HG03060 (cell line): ENCODE results near the gene CERS1.

ENCODE experiments used
- ATAC-seq: cut with Tn5 transposase; IDR thresholded peaks from one replicate; pipeline ENCODE4 v1.9.1; 2021; ENCODE audit warnings: low read depth, moderate number of reproducible peaks; ENCODE audit not compliant: unreplicated experiment

CERS1 gene

DNA sequence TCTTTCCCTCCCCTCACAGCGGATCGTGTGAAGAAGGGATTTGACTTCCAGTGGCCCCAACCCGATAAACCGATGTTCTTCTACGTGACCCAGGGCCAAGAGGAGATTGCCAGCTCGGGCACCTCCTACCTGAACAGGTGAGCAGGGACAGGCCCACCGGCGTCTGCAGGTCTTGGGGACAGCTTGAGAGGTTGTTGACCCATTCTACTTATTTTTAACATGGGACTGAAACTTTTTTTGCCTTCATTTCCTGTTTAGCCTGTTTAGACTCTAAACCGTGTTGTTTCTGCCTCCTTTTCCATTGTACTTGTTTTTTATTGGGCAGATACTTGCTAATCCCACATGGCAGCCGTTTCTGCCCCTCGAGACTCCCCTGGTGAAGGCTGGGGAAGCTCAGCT lies 35.7 kb downstream of the CERS1 start:
- no peak for ATAC-seq

DNA sequence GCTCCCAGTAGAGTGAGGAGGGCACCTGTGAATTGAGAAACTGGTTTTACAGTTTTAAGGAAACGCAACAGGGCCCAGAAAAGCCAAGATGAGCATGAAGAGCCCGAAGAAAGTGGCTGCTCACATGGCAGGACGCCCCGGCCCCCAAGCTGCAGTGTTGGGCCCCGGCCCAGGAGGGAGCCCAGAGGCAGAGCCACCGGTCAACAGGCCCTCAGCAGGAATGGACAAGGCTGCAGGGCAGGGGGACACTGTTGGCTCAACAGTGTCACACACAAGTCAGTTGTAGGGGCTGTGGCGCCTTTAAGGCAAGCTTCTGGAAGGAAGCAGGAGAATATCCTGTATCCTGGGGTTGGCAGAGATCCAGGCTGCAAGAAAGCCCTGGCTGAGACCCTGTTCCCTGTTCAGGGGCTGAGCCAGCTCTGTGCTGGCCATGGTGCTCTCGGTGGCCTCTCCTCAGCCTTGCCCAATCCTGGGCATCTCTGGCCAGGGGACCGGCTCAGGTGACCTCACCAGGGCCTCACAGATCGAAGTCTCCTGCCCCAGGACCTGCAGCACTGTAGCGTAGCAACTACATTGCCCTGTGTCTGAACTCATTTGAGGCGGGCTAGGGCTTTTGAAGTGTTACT lies 36.2 kb downstream of the CERS1 start:
- no peak for ATAC-seq

DNA sequence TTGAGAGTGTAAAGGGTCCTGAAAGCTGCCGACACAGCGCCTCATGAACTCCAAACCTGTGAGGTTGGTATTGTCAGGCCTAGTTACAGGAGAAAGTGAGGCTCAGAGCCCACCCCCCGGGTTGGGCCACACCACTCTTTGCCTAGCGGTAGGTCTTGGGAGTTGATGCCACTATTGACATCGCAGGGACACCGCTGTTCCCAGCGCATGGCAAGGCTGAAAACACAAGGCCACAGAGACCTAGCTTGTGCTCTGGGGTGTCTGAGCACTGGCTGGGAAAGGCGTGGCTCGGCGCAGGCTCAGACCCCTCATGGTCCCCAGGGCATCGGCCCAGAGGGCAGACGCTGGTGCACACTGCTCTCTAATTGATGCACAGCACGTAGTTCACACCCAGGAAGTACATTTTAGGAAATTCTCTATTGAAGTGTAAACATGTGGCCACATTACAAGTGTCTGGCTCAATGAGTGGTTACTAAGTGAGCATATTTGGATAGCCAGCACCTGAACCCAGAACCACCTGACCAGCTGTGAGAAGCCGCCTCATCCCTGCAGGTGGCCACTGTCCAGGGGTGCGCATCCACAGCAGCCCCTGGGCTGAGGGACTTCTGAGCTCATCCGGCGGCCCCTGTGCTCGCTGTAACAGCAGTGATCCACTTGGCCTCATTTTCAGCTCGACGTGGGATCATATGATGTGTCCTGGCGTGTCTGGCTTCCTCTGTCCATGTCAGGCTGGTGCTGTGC lies 36.9 kb downstream of the CERS1 start:
- ATAC-seq: no peak

DNA sequence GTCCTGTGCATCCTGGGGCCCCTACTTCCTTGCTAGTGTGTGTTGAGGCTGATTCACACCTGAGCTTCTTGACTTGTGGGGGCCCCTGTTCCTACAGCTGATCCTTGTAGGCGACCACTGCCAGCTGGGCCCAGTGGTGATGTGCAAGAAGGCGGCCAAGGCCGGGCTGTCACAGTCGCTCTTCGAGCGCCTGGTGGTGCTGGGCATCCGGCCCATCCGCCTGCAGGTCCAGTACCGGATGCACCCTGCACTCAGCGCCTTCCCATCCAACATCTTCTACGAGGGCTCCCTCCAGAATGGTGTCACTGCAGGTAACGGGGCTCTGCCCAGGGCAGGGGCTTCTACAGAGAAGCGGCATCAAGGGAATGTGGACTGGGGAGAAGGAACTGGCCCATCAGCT lies 38.7 kb downstream of the CERS1 start:
- no peak for ATAC-seq

DNA sequence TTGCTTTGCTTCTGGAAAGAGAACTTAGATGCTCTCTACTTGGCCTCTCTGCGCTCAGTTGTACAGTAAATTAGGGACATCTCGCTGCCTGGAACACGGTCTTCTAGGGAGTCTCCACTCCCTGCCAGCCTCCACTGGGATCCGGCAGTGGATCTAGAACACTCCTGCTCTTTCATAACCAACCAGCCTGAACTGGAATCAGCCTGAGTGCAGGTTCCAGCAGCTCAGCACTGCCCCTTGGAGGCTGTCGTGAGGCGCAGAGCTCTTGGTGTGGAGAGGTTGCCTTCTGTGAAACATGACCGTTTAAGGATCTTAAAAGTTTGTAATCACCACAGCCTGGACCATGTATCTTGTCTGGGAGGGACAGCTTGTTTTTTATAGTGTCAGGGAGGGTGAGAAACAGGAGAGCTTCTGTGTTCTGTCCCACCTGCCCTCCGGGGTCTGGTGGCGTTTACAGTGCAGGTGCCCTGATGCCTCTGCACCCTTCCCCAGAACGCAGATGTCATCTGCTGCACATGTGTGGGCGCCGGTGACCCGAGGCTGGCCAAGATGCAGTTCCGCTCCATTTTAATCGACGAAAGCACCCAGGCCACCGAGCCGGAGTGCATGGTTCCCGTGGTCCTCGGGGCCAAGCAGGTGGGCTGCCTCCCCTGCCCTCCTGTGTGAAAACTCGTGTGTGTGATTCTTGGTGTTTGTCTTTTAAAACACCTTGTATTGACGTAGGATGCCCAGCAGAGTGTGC lies 39.4 kb downstream of the CERS1 start:
- no peak for ATAC-seq

DNA sequence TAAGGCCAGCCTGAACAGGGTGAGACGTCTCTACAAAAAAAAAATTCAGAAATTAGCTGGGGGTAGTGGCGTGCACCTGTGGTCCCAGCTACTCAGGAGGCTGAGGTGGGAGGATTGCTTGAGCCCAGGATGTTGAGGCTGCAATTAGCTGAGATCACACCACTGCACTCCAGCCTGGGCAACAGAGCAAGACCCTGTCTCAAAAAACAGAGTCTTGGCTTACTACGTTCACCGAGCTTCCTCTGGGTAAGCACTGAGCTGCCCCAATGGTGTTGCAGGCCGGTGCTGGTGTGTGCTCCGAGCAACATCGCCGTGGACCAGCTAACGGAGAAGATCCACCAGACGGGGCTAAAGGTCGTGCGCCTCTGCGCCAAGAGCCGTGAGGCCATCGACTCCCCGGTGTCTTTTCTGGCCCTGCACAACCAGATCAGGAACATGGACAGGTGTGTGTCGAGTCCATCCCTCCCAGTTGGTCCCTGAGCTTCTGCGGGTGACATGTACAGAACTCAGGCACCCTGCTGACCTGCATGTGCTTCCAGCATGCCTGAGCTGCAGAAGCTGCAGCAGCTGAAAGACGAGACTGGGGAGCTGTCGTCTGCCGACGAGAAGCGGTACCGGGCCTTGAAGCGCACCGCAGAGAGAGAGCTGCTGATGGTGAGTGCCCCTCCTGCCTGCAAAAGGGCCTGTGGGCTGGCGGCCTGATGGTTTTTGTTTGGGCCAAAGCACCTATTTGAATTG lies 40.1 kb downstream of the CERS1 start:
- no peak for ATAC-seq

DNA sequence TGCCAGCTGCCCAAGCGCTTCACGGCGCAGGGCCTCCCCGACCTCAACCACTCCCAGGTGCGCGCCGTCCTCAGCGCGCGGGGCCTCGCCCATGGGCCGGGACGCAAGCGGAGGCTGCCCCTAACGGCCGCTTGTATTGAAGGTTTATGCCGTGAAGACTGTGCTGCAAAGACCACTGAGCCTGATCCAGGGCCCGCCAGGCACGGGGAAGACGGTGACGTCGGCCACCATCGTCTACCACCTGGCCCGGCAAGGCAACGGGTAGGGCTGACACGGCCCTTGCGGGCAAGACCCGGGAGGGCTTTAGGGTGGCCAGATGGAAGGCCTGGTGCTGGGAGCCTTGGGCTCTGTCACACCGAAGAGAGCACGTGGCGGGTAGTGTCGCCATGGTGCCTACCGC lies 41.0 kb downstream of the CERS1 start:
- no peak for ATAC-seq

DNA sequence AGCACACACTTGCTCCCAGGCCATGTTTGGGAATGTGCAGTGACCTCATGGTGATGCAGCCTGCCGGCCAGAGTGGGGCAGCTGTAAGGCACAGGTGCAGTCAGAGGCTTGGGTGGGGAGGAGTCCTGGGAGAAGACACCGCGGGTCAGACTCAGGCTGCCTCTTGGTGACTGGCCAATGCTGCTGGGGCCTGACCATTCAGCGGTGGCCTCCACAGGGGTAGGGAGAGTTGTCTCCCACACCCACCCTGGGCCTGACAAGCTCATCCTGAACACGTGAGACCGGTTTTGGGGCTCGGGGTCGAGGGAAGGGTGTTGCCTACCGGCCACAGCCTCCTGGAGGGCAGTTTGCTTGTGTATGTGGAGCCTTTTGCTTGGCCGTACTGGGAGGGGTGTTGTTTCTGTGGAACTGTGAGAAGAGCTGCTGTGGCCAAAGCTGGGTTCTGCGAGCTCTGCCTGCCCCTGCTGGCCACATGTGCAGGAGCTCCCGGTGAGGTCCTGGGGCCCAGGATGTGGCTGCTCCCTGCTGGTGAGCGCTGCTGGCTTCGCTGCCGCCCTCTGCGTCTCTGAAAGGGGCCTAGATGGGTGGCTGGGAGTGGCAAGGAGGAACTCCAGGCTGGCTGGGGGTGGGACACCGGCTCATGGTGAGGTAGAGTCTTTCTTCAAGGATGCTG lies 42.1 kb downstream of the CERS1 start:
- ATAC-seq: no peak

DNA sequence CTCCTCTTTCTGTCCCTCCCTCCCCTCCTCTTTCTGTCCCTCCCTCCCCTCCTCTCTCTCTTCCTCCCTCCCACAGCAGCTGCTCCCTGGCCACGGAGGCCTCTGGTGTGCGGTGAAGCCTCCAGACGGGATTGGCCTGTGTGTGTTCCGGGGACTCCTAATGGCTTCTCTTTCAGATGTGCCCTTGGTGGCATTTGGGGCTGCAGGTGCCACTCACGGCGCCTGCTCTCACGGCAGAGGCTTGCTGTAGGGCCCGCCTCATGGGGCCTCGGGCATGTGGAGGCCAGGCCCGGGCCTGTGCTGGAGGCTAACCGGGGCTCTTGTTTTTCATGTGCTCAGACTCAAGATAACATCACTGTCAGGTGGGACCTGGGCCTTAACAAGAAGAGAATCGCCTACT lies 43.3 kb downstream of the CERS1 start:
- no peak for ATAC-seq

DNA sequence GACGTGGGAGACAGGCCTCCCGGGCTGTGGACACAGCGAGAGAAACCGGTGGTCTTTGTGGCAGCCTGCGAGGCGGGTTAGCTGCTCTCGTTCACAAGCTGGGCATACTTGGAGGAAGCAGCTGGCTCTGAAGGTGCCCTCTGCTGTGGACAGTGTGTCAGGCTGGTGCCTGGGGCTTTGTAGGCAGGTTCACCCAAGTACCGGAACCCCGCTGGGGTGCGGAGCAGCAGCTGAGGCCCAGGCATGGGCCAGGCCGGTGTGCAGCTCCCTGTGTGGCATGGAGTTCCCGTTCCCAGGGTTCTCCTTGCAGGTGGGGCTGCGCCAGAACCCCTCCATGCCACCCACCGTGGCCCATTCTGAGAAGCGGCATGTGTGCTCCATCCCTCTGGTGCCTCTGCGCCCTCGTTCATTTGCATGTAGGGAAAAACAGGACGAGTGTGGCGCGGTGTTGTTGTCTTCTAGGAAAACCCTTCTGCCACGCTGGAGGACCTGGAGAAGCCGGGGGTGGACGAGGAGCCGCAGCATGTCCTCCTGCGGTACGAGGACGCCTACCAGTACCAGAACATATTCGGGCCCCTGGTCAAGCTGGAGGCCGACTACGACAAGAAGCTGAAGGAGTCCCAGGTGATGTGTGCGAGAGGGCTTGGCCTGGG lies 44.2 kb downstream of the CERS1 start:
- ATAC-seq: no peak

DNA sequence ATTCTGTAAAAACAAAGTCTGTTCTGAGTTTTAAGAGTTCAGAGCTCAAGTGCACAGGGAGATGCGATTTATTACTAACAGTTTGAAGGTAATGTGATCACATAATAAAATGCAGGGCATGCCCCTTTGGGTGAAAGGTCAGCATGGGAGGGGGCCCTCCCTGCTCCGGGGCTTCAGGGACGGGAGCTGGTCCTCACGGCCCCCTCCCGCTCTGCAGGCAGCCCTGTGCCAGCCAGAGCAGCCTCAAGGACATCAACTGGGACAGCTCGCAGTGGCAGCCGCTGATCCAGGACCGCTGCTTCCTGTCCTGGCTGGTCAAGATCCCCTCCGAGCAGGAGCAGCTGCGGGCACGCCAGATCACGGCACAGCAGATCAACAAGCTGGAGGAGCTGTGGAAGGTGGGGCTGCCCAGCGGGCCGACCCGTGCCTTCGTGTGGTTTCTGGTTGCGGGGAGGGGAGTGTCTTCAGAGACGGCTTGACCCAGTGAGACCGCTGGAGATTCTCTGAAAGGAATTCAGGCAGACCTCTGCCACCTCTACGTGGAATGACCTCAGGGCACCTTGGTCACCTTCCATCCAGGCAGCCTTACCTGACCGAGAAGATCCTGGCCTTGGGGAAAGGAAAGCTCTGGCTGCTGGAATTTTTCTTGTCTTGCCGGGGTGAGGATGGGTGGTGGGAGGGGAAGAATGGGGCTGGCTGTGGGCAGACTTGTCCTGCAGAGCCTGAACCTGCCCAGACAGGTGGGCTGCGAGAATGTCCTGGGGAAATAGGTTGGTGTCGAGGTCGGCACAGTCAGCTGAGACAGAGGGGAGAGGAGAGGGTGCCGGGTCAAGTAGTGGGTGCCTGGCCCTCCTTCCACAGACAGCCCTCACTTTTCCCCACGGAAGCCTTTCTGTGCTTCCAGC lies 45.2 kb downstream of the CERS1 start:
- no peak for ATAC-seq

DNA sequence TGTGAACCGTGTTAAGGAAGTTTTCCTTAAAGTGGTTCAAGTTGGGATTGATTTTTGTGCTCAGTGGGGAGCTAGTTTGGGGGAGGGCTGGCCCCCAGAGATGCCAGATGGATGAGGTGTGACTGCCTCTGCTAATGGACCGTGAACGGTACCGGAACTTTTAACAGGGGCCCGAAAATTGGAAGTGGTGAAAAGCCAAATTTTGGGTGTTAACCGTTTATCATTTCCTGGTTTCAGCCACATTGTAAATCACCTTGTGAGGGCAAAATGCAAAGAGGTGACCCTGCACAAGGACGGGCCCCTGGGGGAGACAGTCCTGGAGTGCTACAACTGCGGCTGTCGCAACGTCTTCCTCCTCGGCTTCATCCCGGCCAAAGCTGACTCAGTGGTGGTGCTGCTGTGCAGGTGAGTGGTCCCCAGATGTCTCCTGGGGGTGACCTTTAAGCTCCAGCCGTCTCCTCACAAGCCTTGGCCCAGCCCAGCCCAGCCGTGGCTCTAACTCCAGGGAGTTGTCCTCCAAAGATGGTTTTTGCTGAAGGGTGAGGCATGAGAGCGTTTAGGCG lies 46.0 kb downstream of the CERS1 start:
- ATAC-seq: no peak

DNA sequence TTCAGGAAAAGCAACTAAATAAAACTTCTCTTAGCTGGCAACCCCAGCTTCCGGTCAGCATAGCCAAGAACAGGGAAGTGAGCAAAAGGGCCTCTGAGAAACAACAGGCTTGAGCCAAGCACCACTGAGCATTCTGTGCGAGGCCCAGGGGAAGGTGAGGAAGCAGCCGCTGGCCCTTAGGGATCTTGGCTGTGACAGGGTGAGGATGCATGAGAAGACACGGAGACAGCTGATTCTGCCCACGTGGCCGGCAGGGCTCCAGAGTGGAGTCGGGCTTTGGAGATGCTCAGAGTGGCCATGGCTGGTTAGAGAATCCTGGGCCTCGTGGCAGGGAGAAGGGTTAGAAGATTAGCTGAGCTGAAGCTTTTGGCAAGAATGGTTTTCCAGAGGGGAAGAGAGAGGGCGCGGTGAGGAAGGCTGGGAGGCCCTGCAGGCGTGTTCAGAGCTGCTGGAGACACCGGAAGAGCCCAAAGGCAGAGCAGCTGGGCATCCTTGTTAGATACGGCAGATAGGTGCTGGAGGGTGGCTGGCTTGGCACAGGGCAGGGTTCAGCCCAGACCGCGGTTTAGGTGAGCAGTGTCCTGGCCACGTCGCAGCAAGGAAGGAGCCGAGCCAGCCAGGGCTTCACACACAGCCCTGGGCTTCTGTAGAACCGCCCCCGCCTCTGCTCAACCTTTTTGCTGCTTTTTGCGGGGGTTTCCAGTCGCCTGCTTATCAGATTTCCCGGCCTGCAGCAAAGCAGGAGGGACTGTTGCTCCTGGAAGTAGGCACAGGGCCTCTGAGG lies 46.9 kb downstream of the CERS1 start:
- ATAC-seq: no peak

DNA sequence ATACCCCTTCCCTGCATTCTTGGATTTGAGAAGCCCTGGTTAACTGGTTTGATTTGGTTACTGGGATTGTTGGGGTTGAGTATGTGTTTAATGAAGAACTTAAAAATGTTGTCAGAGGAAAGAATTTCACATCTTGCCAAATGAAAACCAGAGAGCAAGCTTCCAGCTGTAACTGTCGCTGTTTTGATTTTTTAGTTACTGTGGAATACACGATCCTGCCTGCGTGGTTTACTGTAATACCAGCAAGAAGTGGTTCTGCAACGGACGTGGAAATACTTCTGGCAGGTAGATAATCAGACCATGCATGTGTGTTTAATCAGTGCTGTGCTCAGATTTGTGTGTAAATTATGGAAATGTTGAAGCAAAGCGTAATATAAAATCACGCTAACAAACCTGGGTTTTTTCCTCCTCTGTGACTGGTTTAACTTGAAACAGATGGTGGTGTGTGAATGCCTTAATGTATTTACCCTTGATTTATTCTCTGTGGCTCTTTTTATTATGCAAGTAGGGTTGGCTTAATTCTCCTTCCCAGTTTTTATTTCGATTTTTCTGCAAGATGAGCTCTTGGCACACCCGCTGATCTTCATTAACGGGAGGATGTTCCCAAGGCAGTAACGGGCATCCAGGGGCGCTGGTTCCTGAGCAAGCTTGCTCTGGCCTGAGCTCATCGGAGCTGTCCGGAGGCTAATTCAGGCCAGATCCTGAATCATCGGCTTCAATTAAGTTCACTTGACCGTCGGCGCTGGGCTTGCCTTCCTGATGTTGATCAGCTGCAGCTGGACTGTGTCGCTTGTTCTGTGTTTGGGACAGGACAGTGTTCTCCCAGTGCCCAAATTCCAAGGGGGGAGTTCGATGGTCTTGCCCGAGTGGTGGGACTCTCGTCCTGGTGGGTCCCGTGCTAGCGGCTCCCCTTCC lies 48.2 kb downstream of the CERS1 start:
- ATAC-seq: no peak

DNA sequence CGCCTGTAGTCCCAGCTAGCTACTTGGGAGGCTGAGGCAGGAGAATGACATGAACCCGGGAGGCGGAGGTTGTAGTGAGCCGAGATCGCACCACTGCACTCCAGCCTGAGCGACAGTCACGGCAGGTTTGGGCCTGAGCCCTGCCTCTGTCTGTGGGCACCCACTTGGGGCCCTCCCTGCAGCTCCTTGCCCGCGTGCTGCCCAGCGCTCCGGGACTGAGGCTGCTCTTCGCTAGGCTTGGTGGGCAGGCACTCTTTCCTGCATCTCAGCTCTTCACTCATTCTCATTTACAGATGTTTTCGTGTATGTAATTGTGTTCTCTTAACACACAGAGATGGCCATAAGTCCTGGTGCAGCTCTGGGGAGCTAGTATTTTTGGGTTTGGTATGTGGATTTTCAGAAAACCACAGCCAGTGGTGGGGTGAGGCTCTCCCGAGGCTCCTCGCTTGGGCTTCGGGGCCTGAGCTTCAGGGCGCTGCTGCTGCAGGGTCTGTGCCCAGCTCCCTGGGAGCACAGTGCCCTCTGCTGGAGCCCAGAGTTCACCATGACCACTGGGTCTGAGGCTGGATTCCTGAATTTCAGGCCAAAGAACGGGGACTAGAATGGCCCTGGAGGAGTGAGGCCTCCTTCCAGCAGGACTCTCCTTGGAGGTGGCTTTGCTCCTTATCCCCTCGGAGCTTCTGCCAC lies 49.0 kb downstream of the CERS1 start:
- ATAC-seq: no peak

DNA sequence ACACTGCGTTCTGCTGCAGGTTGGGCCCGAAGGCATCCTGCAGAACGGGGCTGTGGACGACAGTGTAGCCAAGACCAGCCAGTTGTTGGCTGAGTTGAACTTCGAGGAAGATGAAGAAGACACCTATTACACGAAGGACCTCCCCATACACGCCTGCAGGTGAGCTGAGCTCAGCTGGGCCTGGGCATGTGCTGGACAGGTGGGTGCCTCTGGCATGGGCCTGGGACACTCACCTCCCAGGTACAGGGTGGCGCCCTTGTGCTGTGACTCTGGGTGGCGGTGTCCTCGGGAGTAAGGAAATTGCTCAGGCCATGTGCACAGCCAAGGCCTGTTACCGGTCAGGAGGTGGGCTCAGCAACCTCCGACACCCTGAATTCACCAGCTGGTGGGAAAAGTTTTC lies 50.0 kb downstream of the CERS1 start:
- ATAC-seq: no peak
